ENCODE results near the gene RNF13. TPM values are rescaled to one million over a fixed set of nuclear protein-coding genes. Genes with fewer than 3 reads are reported as not detected.

The RNF13 gene
- total RNA-seq: 100 to 1,000 TPM in 1 of 4 donors, 10 to 100 TPM in 3; 62.3 to 106 (median 91.1) TPM

GRCh38 chr3:149812606-149813366, at the start of gene RNF13:
Gene RNF13 (plus strand): TSS chr3:149813215. CDS start chr3:149846027, 32,812 bp downstream.
- no peaks in the 10 kb centered on the region for H3K27me3 ChIP-seq
- no peaks in the 10 kb centered on the region for H3K36me3 ChIP-seq
- H3K9me3 ChIP-seq: no peaks in the 10 kb centered on the region
- TF ChIP-seq POLR2AphosphoS5 (IDR thresholded peaks at IDR 0.05): peak; percentile 75
- TF ChIP-seq POLR2A (IDR thresholded peaks at IDR 0.05): peak; percentile 75 to 78
- TF ChIP-seq EP300 (IDR thresholded peaks at IDR 0.05): no peak
- peak within 1 kb of the TSS; percentile 93 to 98 (median 96) for H3K27ac ChIP-seq
- 0% methylated on average over 3 to 6 of the region's 56 CpGs for WGBS, 2 donors (ENCODE audit: low coverage in 1 of 2)
- peak within 1 kb of the TSS; percentile 75 to 89 for H3K4me3 ChIP-seq
- H3K4me1 ChIP-seq: peaks cover 8 to 53% (median 19%) of the 10 kb centered on the region in 3 donors
- peak; percentile 96 for ATAC-seq

GRCh38 chr3:149763565-149764195, 49.3 kb upstream of the RNF13 start:
- Histone ChIP-seq H3K27me3 (peaks cover 2% of the 10 kb centered on the region), H3K9me3 (no peaks in the 10 kb centered on the region), H3K4me1 (peaks cover 0 to 13% (median 0%) of the 10 kb centered on the region in 3 donors), H3K4me3 (no peak overlapping the region), H3K36me3 (no peaks in the 10 kb centered on the region), H3K27ac (no peak overlapping the region)
- WGBS, 2 donors (ENCODE audit: low coverage in 1 of 2): 79 to 80% methylated on average over 2 to 3 of the region's 3 CpGs
- TF ChIP-seq EP300 (IDR thresholded peaks at IDR 0.05) (no peak), CTCF (IDR thresholded peaks at IDR 0.05) (no peak), POLR2AphosphoS5 (IDR thresholded peaks at IDR 0.05) (no peak), POLR2A (IDR thresholded peaks at IDR 0.05) (no peak)
- ATAC-seq: no peak

GRCh38 chr3:149764302-149764701, 48.7 kb upstream of the RNF13 start:
- Histone ChIP-seq H3K4me3 (no peak overlapping the region), H3K36me3 (no peaks in the 10 kb centered on the region), H3K4me1 (peaks cover 0 to 13% (median 0%) of the 10 kb centered on the region in 3 donors), H3K27ac (no peak overlapping the region), H3K9me3 (no peaks in the 10 kb centered on the region), H3K27me3 (peaks cover 2% of the 10 kb centered on the region)
- WGBS, 2 donors (ENCODE audit: low coverage in 1 of 2): 27% methylated on average over 1 of the region's 1 CpG; no CpG with 5 or more reads in 1 of the 2 donors
- no peak for TF ChIP-seq CTCF (IDR thresholded peaks at IDR 0.05)
- TF ChIP-seq EP300 (IDR thresholded peaks at IDR 0.05): no peak
- no peak for TF ChIP-seq POLR2AphosphoS5 (IDR thresholded peaks at IDR 0.05)
- TF ChIP-seq POLR2A (IDR thresholded peaks at IDR 0.05): no peak
- no peak for ATAC-seq

- WGBS, 2 donors (ENCODE audit: low coverage in 1 of 2): 53 to 65% methylated on average over 2 of the region's 2 CpGs
- ATAC-seq: peak; percentile 46
- peaks cover 2% of the 10 kb centered on the region for H3K27me3 ChIP-seq
- H3K4me1 ChIP-seq: peaks cover 0 to 12% (median 0%) of the 10 kb centered on the region in 3 donors
- H3K9me3 ChIP-seq: no peaks in the 10 kb centered on the region
- no peak for TF ChIP-seq EP300 (IDR thresholded peaks at IDR 0.05)
- peak in 3 of 4 experiments; percentile 32 to 52 (median 47) for TF ChIP-seq CTCF (IDR thresholded peaks at IDR 0.05)
- H3K4me3 ChIP-seq: no peak overlapping the region
- H3K36me3 ChIP-seq: no peaks in the 10 kb centered on the region
- no peak overlapping the region for H3K27ac ChIP-seq
Observed at GRCh38 chr3:149765762-149766334, 47.2 kb upstream of the RNF13 start.

GRCh38 chr3:149767720-149768119, 45.3 kb upstream of the RNF13 start:
- peaks cover 2% of the 10 kb centered on the region for H3K27me3 ChIP-seq
- H3K4me3 ChIP-seq: no peak overlapping the region
- no peak for ATAC-seq
- H3K27ac ChIP-seq: no peak overlapping the region
- H3K36me3 ChIP-seq: no peaks in the 10 kb centered on the region
- no peak for TF ChIP-seq POLR2AphosphoS5 (IDR thresholded peaks at IDR 0.05)
- TF ChIP-seq EP300 (IDR thresholded peaks at IDR 0.05): no peak
- TF ChIP-seq POLR2A (IDR thresholded peaks at IDR 0.05): no peak
- TF ChIP-seq CTCF (IDR thresholded peaks at IDR 0.05): no peak
- 60 to 92% methylated on average over 3 to 4 of the region's 6 CpGs for whole genome bisulfite sequencing, 2 donors (ENCODE audit: low coverage in 1 of 2)
- H3K9me3 ChIP-seq: no peaks in the 10 kb centered on the region
- no peaks in the 10 kb centered on the region for H3K4me1 ChIP-seq
